Measurements from ENCODE around the gene CABP2. TPM values are rescaled to one million over a fixed set of nuclear protein-coding genes. Genes with fewer than 3 reads are reported as not detected.

Gene CABP2
- total RNA-seq, 1 experiment from 2014 or later, result not detected

GRCh38 chr11:67502328-67502979 lies 20.8 kb downstream of the CABP2 start:
- intact Hi-C loops (cut with micrococcal nuclease), result no loop called here
- no TSS peak for BruUV-seq (replicated peaks)
- H3K79me2 ChIP-seq (ENCODE audit: low read length), result peaks cover 30% of the 10 kb centered on the region
- no peaks in the 10 kb centered on the region for H3F3A ChIP-seq (ENCODE audit: low read length, unreplicated experiment)
- H3K27me3 ChIP-seq (ENCODE audit: low read length), result no peaks in the 10 kb centered on the region
- DNase-seq (no peak), ATAC-seq (no peak)
- H3K9me3 ChIP-seq (ENCODE audit: low read length), result no peaks in the 10 kb centered on the region
- H3K4me1 ChIP-seq (ENCODE audit: insufficient read depth, low read length), result peaks cover 27% of the 10 kb centered on the region
- TF ChIP-seq EZH2 (IDR thresholded peaks at IDR 0.05; ENCODE audit: low read length, unreplicated experiment) (no peak), EZH2phosphoT487 (IDR thresholded peaks at IDR 0.05; ENCODE audit: borderline replicate concordance, low read length) (no peak)
- TF ChIP-seq, protein P1, sequence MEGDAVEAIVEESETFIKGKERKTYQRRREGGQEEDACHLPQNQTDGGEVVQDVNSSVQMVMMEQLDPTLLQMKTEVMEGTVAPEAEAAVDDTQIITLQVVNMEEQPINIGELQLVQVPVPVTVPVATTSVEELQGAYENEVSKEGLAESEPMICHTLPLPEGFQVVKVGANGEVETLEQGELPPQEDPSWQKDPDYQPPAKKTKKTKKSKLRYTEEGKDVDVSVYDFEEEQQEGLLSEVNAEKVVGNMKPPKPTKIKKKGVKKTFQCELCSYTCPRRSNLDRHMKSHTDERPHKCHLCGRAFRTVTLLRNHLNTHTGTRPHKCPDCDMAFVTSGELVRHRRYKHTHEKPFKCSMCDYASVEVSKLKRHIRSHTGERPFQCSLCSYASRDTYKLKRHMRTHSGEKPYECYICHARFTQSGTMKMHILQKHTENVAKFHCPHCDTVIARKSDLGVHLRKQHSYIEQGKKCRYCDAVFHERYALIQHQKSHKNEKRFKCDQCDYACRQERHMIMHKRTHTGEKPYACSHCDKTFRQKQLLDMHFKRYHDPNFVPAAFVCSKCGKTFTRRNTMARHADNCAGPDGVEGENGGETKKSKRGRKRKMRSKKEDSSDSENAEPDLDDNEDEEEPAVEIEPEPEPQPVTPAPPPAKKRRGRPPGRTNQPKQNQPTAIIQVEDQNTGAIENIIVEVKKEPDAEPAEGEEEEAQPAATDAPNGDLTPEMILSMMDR (conservative IDR thresholded peaks at IDR 0.05; ENCODE audit: low read depth, low read length), result no peak
- H3K27ac ChIP-seq (ENCODE audit: low read length), result no peak overlapping the region
- peaks cover 4% of the 10 kb centered on the region; the same call in 1 of the 2 replicates for H4K20me1 ChIP-seq (ENCODE audit: low read length)
- no peak overlapping the region for H3K4me3 ChIP-seq (ENCODE audit: low read length)
- no peak overlapping the region for H3K9ac ChIP-seq (ENCODE audit: low read length)
- no peaks in the 10 kb centered on the region for H3K9me2 ChIP-seq (replicated peaks; ENCODE audit: low read length)
- no peaks in the 10 kb centered on the region for H3K36me3 ChIP-seq (ENCODE audit: low read depth, low read length)
- no peak overlapping the region for H2AFZ ChIP-seq (ENCODE audit: low read length)
- POLR2A ChIA-PET (ENCODE audit: unreplicated experiment), result interaction anchor here (0.6 kb wide), 1 partner anchor 101 kb away, joined by 3 read pairs; the partner anchor contains the start of gene PPP1CA
- H3K4me2 ChIP-seq (ENCODE audit: low read length), result no peak overlapping the region
- CTCF ChIA-PET, result no interaction called here

DNA sequence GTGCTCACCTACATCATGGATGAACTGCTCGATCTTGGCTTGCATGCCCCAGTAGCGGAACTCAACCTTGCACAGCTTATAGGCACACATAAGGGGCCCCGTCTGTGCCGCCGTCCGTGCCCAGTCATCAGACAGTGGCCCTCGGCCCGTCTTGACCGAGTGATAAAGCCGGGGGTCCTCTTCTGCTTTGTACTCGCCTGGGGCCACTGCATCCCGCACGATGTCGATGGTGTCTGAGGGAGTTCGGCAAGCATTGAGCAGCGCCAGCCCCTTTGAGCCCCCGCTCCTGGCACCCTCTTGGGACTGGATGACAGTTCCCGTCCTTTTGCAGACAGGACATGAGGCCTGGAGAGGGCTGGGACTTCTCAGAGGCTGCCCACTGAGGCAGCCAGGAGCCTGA lies 21.4 kb downstream of the CABP2 start:
- Histone ChIP-seq H3K4me3 (ENCODE audit: low read length) (no peak overlapping the region), H3K9me2 (replicated peaks; ENCODE audit: low read length) (no peaks in the 10 kb centered on the region), H3K27ac (ENCODE audit: low read length) (no peak overlapping the region), H3K4me1 (ENCODE audit: insufficient read depth, low read length) (peaks cover 21% of the 10 kb centered on the region), H3K27me3 (ENCODE audit: low read length) (no peaks in the 10 kb centered on the region), H3K36me3 (ENCODE audit: low read depth, low read length) (no peaks in the 10 kb centered on the region), H3K9ac (ENCODE audit: low read length) (no peak overlapping the region), H2AFZ (ENCODE audit: low read length) (no peak overlapping the region), H3K79me2 (ENCODE audit: low read length) (peaks cover 24% of the 10 kb centered on the region), H3F3A (ENCODE audit: low read length, unreplicated experiment) (no peaks in the 10 kb centered on the region), H3K9me3 (ENCODE audit: low read length) (no peaks in the 10 kb centered on the region), H4K20me1 (ENCODE audit: low read length) (peaks cover 4% of the 10 kb centered on the region; the same call in 1 of the 2 replicates), H3K4me2 (ENCODE audit: low read length) (no peak overlapping the region)
- DNase-seq (no peak), ATAC-seq (no peak)
- CTCF ChIA-PET, result no interaction called here
- BruUV-seq (replicated peaks), result no TSS peak
- TF ChIP-seq, protein P1 (conservative IDR thresholded peaks at IDR 0.05; ENCODE audit: low read depth, low read length), result no peak
- POLR2A ChIA-PET (ENCODE audit: unreplicated experiment), result interaction anchor here (0.6 kb wide), 1 partner anchor 100 kb away, joined by 3 read pairs; the partner anchor contains the start of gene PPP1CA
- intact Hi-C loops (cut with micrococcal nuclease), result no loop called here

All from PC-3 (cell line).